NCI-H524 (cell line): ENCODE data around the gene LMOD3.

ENCODE experiments used
- DNase-seq, 2 experiments: peaks; one replicate each; lab custom pipeline; 2025; lab: John Stamatoyannopoulos, UW

LMOD3 gene

GRCh38 chr3:69122403-69122802 is at the start of gene LMOD3:
Gene LMOD3 (minus strand): TSS chr3:69122595. CDS start chr3:69122386, 209 bp downstream.
- no peak for DNase-seq

GRCh38 chr3:69172058-69172457 is 49.7 kb upstream of the LMOD3 start:
- DNase-seq: no peak

GRCh38 chr3:69166446-69166845 is 44.1 kb upstream of the LMOD3 start:
- DNase-seq: no peak

- no peak for DNase-seq
Measured at GRCh38 chr3:69165744-69166143, 43.3 kb upstream of the LMOD3 start.

- DNase-seq: no peak
Measured at GRCh38 chr3:69164296-69164695, 41.9 kb upstream of the LMOD3 start.

- DNase-seq: no peak
Measured at GRCh38 chr3:69162308-69162980, 40.0 kb upstream of the LMOD3 start.

- DNase-seq: peak in 1 of 2 experiments; percentile 30
Measured at GRCh38 chr3:69161587-69162307, 39.4 kb upstream of the LMOD3 start.

GRCh38 chr3:69160525-69160924 is 38.1 kb upstream of the LMOD3 start:
- no peak for DNase-seq

GRCh38 chr3:69160107-69160506 is 37.7 kb upstream of the LMOD3 start:
- no peak for DNase-seq

- DNase-seq: no peak
Measured at GRCh38 chr3:69149586-69149985, 27.2 kb upstream of the LMOD3 start.

- peak in 1 of 2 experiments; percentile 42 for DNase-seq
Measured at GRCh38 chr3:69145688-69146087, 23.3 kb upstream of the LMOD3 start.

GRCh38 chr3:69144631-69145245 is 22.3 kb upstream of the LMOD3 start:
- DNase-seq: peak in 1 of 2 experiments; percentile 51

GRCh38 chr3:69143612-69144011 is 21.2 kb upstream of the LMOD3 start:
- peak in 1 of 2 experiments; percentile 23 for DNase-seq

- DNase-seq: peak in 1 of 2 experiments; percentile 25
Measured at GRCh38 chr3:69142797-69143454, 20.5 kb upstream of the LMOD3 start.

- DNase-seq: no peak
Measured at GRCh38 chr3:69142090-69142489, 19.7 kb upstream of the LMOD3 start.

GRCh38 chr3:69141313-69141712 is 18.9 kb upstream of the LMOD3 start:
- DNase-seq: no peak

- DNase-seq: no peak
Measured at GRCh38 chr3:69137412-69137811, 15.0 kb upstream of the LMOD3 start.

- DNase-seq: no peak
Measured at GRCh38 chr3:69137005-69137404, 14.6 kb upstream of the LMOD3 start.

GRCh38 chr3:69130689-69131088 is 8.3 kb upstream of the LMOD3 start:
- no peak for DNase-seq

- no peak for DNase-seq
Measured at GRCh38 chr3:69129531-69129930, 7.1 kb upstream of the LMOD3 start.

- DNase-seq: no peak
Measured at GRCh38 chr3:69128509-69128908, 6.1 kb upstream of the LMOD3 start.

GRCh38 chr3:69126999-69127398 is 4.6 kb upstream of the LMOD3 start:
- DNase-seq: no peak

- no peak for DNase-seq
Measured at GRCh38 chr3:69126216-69126615, 3.8 kb upstream of the LMOD3 start.
